GM18873 (cell line): Measurements from ENCODE around the gene MFSD8.
"Not testable (repeated sequence)": the region's sequence is repeated elsewhere in the genome, so short reads cannot be mapped to it uniquely, and the experiment has no call there.

Source experiments
- ATAC-seq: cut with Tn5 transposase; IDR thresholded peaks from one replicate; pipeline ENCODE4 v1.9.1; 2021; ENCODE audit warnings: mild to moderate bottlenecking, moderate library complexity, moderate number of reproducible peaks; ENCODE audit not compliant: unreplicated experiment, low FRiP score

MFSD8 gene, protein sequence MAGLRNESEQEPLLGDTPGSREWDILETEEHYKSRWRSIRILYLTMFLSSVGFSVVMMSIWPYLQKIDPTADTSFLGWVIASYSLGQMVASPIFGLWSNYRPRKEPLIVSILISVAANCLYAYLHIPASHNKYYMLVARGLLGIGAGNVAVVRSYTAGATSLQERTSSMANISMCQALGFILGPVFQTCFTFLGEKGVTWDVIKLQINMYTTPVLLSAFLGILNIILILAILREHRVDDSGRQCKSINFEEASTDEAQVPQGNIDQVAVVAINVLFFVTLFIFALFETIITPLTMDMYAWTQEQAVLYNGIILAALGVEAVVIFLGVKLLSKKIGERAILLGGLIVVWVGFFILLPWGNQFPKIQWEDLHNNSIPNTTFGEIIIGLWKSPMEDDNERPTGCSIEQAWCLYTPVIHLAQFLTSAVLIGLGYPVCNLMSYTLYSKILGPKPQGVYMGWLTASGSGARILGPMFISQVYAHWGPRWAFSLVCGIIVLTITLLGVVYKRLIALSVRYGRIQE

DNA sequence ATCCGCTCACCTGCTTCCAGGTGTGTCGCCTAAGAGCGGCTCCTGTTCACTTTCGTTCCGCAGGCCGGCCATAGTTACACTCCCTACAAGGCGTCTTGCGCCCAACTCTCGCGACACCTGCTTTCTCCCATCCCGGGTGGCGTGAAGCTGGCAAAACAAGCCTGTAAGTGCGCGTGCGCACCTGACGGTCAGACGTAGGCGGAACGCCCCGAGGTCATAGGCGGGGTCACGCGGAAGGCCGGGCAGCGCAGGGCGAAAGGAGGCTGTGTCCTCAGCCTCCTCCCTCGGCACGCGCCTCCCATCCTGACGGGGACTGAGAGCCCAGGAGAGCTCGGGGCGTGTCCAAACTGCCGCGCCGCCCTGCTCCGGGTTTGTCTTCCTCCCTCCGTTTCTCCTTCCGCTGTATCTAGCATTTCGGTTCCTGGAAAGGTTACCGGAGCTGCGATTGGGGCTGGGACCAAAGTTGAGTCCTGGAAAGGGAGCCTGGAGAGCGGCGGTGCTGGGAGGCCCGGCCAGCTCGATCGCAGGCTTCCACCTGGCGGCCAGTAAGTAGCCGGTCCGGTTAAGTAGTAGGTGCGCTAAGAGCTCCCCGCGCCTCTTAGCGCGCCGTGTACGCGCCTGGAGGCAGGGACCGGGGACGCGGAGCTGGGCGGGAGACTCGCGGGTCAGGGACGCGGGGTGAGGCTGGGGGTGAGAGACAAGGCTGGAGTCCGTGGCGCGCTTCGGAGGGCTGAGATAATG is at the start of gene MFSD8, which contains the start of gene ABHD18:
Gene MFSD8 (minus strand): TSS at position 112 of the 741 bp plus-strand sequence. CDS start 40 bp downstream, at position 72.
Gene ABHD18 (plus strand): TSS at position 345 of the 741 bp plus-strand sequence. CDS start 17,550 bp downstream, outside the sequence.
- peak; percentile 97 for ATAC-seq

DNA sequence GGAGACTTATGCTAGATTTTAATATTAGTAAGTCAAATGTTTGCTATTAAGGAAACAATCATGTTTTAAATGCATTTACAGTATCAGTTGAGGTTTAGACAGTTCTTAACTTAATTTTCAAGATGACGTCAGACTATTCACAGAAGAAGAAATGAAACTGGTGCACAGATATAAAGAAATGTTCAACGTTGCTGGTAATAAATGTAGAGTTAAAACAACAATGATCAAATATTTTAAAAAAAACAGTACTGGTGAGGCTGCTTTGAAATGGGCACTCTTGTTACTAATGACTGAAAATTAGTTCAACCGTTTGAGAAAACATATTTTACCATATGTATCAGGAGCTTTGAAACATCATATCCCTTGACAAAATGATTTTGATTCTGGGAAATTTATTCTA is 44.5 kb upstream of the MFSD8 start:
- ATAC-seq, result no peak

DNA sequence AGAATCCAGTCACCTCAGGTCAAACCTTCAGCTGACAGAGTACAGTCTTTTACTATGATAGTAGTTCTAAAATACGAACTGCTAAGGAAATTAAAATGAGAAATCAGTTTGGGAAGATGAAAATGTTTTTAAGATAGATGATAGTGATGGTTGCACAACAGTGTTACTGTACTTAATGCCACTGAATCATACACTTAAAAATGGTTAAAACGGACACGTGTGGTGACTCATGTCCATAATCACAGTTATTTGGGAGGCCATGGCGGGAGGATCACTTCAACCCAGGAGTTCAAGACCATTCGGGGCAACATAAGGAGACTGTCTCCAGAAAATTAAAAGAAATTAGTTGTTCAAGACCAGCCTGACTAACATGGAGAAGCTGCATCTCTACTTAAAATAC is 41.6 kb upstream of the MFSD8 start:
- no peak for ATAC-seq

DNA sequence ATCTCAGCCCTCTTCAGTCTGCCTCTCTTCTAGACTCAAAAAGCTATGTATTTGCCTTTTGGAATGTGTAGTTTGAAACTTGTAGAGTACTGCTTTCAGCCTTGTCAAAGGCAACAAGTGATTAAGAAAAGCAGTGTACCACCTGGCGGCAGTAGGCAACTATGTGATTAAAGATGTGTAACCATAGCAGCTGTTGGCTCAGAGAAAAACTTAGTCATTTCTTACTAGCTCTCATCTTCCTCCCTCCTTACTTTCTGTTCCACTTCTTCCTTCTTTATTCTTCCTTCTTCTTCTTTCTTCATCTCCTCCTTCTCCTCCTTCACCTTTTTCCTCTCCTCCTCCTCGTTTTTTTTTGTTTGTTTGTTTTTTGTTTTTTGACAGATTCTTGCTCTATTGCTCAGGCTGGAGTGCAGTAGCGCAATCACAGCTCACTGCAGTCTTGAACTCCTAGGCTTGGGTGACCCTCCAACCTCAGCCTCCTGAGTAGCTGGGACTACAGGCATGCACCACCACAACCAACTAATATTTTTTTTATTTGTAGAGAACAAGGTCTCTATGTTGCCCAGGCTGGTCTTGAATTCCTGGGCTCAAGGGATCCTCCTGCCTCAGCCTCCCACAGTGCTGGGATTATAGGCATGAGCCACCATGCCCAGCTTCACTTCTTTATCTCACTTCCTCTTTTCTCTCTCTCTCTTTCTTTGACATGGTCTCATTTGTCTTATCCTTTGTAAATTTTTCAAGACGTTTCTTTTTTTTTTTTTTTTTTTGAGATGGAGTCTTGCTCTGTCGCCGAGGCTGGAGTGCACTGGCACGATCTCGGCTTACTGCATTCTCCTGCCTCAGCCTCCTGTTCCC is 32.8 kb upstream of the MFSD8 start:
- peak; percentile 99 for ATAC-seq

DNA sequence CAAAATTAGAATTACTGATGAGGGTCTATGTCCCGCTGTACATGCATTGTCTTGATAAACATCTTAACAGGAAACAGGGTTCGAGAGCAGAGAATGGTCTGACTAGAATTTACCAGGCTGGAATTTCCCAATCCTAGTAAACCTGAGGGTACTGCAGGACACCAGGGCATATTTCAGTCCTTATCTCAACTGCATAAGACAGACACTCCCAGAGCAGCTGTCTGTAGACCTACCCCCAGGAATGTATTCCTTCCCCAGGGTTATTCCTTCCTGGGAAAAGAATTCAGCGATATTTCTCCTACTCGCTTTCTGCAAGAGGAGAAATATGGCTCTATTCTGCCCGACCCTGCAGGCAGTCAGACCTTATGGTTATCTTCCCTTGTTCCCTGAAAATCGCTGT is 31.5 kb upstream of the MFSD8 start:
- not testable (repeated sequence) for ATAC-seq

DNA sequence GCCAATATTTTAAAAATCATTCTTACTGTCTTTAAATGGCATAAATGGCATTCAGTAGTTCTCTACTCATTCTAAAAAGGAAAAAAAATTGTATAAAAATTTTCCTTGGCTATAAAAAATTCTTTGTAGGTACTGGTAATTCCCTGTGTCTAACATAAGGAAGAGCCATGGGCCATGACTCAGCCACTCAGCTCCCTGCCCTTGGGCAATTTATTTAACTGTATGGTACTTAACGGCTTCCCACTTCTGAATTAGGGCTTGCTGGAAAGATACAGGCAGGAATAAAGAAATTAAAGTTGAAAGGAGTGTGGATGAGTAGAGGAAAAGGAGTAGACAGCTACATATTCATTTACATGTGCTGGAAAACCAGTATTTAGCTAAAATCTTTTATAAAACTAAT is 30.8 kb upstream of the MFSD8 start:
- ATAC-seq, result no peak

DNA sequence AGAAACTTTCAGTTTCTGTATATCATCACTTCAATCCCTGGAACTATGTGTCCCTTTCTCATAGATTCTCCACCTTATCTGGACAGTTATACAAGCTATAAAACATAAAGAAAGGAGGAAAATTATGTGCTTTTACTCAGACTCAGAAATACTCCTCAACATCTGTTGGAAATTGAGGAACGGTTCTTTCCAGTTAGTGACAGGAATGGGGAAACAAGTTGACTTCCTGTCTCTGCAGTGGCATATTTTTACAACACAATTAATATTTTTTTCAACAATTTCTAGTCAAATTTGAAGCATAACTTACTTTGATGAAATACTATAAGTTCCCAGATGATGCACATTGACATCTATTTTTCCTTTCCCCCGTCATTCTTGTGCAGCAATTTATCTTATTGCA is 28.2 kb upstream of the MFSD8 start:
- no peak for ATAC-seq

DNA sequence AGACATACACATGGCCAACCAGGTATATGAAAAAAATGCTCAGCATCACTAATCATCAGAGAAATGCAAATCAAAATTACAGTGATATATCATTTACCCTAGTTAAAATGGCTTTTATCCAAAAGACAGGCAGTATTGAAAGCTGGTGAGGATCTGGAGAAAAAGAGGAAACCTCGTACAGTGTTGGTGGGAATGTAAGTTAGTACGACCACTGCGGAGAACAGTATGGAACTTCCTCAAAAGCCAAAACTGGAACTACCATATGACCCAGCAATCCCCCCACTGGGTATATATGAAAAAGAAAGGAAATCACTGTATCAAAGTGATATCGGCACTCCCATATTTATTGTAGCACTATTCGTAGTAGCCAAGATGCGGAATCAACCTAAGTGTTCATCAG is 23.7 kb upstream of the MFSD8 start:
- ATAC-seq, result no peak

DNA sequence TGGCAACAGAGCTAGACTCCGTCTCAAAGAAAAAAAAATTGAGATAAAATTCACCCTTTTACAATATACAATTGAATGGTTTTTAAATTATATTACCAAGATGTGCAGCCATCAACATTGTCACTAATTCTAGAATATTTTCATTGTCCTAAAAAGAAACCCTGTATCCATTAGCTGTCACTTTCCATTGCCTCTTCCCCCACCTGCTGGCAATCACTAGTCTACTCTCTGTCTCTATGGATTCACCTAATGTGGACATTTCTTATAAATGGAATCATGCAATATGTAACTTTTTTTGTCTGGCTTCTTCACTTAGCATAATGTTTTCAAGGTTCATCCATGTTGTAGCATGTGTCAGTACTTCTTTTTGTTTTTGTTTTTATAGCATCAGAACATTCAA is 21.0 kb upstream of the MFSD8 start:
- no peak for ATAC-seq

DNA sequence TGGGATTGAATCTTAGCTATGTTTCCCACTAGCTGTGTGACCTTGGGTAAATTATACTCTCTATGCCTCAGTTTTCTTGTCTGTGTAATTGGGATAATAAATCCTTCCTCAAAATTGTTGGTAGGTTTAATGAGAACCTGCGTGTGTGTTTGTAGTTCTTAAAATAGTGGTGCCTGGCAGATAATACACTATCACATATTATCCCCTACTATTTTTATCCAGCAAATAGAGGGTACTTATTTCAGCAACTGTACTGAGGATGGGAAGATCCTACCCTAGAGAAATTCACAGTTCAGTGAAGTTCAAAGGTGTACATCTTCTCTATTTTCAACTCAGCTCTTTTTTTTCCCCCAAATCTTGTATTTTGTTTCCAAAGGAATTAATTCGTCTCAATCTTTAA is 17.5 kb upstream of the MFSD8 start:
- no peak for ATAC-seq

DNA sequence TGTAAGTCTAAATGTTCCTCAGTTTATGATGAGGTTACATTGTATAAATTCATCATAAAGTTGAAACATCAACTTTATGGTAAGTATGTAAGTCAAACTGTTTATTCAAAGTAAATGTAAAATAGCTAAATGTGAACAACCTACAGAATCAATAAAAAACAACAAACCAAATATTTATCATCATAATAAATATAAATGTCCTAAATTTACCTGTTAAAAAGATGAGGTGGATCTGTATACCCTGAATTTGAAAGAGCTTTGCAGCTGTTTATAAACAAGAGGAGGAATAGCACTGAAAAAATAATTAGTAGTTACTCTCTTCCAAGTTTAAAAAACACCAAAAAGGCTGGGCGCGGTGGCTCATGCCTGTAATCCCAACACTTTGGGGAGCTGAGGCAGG is 14.0 kb upstream of the MFSD8 start:
- no peak for ATAC-seq

DNA sequence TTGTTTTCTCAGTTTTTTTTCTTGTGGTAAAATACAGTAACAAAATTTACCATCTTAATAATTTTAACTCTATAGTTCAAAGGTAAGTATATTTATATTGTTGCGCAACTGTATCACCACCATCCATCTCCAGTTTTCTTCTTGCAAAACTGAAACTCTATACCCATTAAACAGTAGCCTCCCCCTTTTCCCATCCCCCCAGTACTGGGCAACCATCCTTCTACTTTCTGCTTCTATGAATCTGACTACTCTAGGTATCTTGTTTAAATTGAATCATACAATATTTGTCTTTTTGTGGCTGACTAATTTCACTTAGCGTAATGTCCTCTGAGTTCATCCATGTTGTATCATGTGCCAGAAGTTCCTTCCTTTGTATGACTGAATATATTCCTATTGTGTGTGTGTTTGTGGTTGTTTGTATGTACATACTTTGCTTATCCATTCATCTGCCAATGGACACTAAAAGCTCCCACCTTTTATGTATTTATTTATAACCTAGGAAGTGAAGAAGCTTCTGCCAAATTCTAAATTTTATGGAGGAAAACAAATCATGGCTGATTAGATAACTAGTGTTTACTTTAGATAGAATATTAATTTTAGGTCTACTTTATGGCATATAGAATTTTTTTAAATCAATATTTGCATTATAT is 10.3 kb upstream of the MFSD8 start:
- ATAC-seq, result no peak

DNA sequence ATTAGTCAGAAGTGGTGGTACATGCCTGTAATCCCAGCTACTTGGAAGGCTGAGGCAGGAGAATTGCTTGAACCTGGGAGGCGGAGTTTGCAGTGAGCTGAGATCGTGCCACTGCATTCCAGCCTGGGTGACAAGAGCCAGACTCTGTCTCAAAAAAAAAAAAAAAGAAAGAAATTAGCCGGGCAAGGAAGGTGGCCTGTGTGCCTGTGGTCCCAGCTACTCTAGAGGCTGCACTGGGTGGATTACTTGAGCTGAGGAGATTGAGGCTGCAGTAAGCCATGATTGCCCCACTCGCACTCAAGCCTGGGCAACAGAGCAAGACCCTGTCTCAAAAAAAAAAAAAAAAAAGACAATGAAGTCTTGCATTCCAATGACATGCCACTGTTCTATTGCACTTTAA is 6.0 kb upstream of the MFSD8 start:
- not testable (repeated sequence) for ATAC-seq

DNA sequence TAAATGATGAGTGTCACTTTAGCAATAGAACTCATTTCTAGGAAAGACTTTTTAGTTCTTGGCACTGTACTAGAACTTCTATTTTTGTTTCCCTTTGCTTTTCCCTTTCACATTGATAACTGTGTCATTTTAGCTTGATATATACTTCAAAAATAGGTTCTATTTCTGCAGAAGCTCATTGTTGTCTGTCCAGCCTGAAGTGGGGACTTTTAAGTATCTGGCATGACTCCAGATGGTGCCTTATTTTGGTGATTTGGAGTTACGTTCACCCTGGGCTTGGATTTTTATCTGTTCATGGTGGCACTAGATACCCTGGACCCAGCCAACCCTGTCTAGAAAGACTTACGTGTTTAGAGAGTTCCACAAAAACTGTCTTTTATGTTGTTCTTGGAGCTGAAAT is 3.6 kb upstream of the MFSD8 start:
- ATAC-seq, result no peak

DNA sequence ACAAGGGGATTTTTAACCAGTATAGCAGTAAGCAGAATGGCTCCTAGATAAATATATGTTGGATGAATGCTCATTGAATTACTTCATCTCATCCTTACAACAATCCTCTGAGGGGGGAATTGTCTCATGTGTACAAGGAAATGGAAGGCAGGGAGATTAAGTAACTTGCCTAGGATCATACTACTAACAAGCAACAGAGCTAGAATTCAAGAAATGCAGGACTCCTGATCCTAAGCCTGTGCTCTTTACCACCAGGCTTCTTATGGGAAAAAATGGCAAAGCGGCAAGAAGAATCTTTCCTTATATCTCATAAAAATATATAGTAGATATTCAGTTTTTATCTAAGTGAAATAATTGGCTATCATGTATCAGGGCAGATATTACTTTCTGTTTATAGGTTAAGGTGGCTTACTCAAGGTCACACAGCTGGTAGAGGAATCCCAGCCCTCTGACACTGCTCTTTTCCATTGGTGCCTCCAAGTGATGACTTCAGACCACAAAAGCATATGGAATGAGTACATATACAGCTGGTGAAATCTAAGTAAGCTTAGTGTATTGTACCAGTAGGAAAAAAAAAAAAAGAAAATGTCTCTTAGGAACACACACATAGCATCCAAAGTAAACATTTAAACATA is 2.3 kb upstream of the MFSD8 start:
- no peak for ATAC-seq

DNA sequence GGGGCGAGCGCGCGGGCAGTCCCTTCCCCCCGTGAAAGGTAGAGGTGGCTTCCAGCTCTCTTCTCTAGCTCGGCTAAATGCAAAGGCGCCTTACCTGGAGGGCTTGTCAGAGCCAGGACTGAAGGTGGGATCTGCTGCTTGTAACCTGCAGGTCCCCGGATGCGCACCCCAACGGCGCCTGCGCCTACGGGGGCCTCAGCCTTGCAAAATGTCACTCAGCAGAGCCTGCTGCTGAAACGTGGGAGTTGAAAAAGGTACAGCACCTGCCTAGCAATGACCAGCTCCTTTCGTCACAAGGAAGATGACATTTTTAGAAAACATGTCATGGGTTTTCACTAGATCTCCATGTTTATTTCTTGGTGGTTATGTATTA is 816 bp upstream of the MFSD8 start:
- ATAC-seq, result peak; percentile 27

DNA sequence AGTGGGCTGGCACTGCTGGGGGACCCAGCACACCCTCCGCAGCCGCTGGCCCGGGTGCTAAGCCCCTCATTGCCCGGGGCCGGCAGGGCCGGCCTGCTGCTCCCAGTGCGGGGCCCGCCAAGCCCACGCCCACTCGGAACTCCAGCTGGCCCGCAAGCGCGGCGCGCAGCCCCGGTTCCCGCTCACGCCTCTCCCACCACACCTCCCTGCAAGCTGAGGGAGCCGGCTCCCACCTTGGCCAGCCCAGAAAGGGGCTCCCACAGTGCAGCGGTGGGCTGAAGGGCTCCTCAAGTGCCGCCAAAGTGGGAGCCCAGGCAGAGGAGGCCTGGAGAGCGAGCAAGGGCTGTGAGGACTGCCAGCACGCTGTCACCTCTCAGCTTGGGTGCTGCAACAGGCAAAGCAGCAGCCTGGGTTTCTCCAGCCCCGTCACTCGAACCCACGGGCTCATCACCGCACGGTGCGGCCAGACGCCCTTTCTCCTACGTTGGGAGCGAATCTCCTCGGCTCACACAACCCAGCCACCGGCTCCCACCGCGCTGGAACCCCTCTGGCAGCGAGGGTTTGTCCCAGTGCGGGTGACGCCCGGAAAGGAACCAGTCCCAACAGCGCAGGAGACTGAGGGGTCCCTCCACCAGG is 429 bp downstream of the MFSD8 start:
- peak; percentile 25 for ATAC-seq

DNA sequence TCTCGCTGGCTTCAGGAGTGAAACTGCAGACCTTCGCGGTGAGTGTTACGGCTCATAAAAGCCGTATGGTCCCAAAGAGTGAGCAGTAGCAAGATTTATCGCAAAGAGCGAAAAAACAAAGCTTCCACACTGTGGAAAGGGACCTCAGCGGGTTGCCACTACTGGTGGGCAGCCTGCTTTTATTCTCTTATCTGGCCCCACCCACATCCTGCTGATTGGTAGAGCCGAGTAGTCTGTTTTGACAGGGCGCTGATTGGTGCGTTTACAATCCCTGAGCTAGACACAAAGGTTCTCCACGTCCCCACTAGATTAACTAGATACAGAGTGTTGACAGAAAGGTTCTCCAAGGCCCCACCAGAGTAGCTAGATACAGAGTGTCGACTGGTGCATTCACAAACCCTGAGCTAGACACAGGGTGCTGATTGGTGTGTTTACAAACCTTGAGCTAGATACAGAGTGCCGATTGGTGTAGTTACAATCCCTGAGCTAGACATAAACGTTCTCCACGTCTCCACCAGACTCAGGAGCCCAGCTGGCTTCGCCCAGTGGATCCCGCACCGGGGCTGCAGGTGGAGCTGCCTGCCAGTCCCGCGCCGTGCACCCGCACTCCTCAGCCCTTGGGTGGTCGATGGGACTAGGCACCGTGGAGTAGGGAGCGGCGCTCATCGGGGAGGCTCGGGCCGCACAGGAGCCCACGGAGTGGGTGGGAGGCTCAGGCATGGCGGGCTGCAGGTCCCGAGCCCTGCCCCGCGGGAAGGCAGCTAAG is 1.2 kb downstream of the MFSD8 start:
- ATAC-seq, result not testable (repeated sequence)
